GM19328 (cell line): Measurements from ENCODE around the gene SFT2D2.

Experiments used
- ATAC-seq: cut with Tn5 transposase; IDR thresholded peaks from one replicate; pipeline ENCODE4 v1.9.1; 2021; ENCODE audit warnings: mild to moderate bottlenecking, moderate library complexity; ENCODE audit not compliant: unreplicated experiment

SFT2D2 gene

DNA sequence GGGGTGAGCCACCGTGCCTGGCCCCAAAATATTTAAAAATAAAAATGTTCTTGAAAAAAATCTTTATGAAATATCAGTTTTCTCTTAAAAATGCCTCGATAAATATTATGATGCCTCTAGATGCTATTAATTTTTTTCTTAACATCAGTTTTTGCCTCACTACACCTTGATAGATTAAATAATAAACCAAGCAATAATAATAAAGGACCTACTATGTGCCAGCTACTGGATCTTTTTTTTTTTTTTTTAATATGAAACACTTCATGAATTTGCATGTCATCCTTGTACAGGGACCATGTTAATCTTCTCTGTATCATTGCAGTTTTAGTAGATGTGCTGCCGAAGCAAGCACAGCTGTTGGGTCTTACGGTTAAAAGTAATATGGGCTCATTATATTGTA lies 37.3 kb downstream of the SFT2D2 start:
- ATAC-seq = no peak

DNA sequence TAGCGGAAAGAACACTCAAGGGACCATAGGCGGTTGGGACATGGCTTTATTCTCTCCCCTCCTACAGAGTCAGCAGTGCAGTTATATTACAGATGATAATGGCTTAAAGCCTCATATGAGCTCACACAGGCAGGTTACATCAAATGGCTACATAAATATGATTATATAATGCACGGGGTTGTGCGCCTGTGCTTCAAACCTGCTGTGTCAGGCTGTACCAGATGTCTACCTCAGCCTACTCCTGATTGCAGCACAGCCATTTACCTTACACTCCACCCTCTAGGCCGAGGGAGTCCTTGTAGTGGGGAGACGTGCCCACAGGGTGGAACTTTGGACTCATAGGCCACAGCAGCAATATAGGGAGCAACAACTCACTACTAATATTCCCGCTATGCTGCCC lies 38.5 kb downstream of the SFT2D2 start:
- ATAC-seq = no peak

DNA sequence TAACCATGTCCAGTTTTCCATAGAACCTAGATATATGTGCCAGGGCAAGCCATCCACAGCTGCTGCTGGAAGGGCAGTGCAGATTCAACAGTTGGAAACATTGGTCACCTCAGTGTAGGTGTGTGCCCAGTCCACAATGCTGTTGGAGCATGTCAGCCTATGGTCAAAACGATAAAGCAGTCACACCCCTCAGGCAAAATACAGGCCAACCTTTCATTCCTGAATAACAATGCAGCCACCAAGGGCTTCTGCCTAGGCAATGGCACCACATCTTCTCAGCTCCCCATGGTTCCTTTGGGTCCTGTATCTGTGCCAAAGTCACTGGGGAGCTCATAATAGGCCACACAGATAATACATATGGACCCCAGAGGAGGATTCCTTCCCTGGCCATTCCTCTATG lies 39.8 kb downstream of the SFT2D2 start:
- ATAC-seq = no peak

DNA sequence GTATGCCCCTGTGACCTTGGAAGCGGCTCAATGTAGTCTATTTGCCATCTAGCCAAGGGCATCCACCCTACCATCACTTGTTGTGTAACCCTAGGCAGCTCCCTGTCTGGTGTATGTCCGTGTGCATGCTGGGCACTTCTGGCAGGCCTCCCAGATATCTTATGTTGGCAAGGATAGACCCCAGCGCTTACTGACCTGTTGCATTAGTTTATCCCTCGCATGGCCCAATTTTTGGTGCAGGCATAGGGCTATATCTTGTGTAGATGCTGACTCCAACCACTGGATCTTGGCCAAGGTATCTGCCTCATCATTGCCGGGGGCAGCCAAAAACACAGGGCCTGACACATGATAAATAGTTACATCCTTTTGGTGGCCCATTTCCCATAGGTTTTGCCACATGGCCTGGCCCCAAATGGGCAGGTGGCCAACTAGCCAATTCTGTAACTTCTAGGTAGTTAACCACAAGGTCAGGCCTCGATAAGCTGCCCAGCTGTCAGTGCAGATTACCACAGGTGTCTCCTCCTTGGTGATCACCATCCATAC lies 40.9 kb downstream of the SFT2D2 start:
- no peak for ATAC-seq

DNA sequence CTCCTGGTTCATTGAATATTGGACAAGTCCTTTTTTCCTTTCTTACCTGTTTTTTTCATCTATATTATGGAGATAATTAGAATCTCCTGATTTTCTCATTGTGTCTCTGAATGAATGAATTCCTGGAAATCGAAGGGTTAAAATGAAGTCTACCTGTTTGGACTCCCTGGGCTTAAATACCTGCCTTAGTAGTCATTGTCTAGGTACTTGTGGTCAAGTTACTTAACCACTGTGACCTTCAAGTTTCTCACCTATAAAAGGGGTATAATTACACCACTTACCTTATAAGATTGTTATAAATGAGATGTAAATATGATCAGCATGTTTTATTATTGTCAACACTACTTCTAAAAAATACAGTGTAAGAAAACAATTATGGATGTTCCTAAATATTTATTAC lies 45.8 kb downstream of the SFT2D2 start:
- no peak for ATAC-seq

DNA sequence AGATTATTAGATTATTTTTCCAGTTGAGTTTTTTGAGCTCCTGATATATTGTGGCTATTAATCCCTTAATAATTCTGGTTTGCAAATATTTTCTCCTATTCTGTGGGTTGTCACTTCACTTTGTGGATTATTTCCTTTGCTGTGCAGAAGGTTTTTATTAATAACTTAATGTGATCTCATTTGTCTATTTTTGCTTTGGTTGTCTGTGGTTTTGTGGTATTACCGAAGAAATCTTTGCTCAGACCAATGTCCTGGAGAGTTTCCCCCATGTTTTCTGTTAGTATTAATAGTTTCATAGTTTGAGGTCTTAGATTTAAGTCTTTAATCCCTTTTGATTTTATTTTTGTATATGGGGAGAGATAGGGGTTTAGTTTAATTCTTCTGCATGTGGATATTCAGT lies 47.8 kb downstream of the SFT2D2 start:
- ATAC-seq = no peak

DNA sequence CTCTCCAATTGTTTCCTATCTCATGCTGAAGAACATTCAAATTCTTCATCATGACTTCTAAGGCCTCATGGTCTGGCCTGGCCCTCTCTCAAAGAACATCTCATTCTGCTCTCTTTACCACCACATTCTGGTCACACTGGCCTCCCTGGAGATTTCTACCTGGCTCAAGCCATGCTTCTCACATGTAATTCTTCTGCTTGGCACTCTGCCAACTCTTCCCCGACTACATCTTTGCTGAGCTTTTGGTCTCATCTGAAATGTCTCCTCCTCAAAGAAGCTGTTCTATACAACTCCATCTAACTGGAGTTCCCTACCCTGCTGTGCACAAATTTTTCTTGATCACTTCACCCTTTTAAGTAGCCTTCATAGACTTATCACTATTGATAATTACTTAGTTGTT lies 53.4 kb downstream of the SFT2D2 start:
- no peak for ATAC-seq

DNA sequence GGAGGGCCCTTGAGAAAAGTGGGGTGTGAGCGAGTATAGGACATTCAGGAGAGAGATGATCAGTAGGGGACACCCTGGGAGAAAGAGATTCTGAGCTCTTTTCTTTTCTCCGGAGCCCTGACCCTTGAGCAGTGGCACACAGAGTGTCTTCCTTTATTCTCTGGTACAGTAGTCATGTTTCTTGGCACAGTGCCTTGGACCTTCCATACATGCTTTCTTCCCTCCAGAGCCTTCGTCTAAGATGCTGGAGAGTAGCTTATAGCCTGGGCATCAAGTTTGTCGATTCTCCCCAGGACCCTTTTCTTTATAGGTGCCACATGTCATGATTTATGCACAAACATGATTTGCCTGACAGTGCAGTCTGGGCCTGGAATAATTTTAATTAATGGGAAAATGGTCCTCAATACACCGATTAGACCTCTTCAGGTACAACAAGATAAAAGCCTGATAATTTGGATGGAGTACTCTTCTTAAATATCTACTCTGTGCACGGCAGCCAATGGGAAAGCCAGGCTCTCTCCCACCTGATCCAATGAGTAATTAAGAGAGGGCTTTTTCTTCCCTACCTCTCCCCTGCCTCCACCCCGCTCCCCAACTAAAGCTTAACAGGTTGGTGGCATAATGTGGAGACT lies 54.6 kb downstream of the SFT2D2 start, which contains the start of gene TBX19:
Gene TBX19, plus strand, starts transcription at position 582 of the 632 bp plus-strand sequence. CDS start 214 bp downstream, outside the sequence.
- ATAC-seq = no peak

DNA sequence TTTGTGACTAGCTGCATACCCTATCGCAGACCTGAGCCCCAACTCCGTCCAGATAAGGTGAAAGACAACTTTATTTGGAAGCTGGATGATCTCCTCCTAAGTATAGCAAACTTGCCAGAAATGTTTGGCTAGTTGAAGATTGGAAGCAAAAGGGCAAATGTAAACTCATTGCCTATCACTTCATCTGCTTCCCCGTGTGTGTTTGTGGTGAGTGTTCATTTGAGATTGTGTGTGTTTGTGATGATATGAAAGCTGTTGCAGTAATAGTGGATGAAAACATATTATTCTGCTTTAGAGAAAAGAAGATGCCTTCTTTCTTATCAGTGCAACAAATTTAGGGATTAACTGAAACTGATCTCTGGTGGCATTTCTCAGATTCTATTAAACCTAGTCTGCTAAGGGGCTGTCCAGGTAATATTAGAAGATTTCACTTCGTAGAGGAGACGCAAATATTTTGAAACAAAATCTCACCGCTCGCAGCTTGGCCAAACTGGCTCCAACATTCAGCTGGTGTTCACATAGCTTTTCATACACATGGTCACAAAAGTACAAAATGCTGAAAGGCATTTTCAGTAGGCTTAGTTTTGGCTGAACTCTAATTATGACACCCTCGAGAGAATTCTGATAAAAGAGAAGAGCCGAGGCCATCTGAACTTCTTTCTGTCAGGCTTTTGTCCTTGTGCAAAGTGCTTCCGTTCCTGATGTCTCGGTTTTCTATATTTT lies 56.0 kb downstream of the SFT2D2 start:
- ATAC-seq = no peak

DNA sequence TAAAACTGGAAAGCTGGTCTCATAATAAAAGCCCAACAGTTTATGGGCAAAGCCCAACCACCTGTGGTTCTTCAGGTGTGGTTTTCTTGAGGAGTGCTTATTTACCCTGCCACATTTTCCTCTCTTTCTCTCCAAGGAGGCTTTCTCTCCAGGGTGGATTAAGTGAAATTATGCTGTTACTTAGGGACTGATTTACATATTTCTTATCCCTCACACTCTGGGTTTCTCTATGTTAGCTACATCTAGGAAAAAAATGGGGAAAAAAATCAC lies 59.7 kb downstream of the SFT2D2 start:
- no peak for ATAC-seq

DNA sequence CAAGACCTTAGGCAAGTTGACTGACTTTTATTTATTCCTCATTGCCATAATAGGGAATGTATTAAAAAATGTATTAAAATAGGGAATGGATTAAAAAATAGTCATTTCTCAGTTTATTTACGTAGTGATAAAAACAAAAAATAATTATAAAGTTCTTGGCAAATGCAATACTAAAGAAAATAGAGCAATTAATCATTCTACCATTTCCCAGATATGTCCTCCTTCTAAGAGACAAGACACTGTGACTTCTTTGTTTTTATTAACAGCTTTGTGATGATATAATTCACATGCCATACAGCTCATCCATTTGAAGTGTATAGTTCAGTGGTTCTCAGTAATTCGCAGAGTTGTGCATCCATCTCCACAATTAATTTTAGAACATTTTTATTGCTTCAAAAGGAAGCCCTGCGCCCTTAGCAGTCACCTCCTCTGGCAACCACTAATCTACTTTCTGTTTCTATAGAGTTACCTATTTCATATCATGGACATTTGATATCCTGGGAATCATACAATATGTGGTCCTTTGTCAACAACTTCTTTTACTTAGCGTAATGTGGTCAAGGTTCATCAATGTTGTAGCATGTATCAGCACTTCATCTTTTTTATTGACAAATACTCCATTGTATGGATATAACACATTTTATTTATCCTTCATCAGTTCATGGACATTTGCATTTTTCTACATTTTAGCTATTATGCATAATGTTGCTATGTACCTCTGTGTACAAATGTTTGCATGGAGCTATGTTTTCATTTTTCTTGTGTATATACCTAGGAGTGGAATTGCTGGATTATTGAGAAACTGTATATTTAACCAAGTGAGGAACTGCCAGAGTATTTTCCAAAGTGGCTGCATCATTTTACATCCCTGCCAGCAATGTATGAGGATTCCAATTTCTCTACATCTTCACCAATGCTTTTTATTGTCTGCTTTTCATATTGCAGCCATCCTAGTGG lies 60.4 kb downstream of the SFT2D2 start:
- no peak for ATAC-seq

DNA sequence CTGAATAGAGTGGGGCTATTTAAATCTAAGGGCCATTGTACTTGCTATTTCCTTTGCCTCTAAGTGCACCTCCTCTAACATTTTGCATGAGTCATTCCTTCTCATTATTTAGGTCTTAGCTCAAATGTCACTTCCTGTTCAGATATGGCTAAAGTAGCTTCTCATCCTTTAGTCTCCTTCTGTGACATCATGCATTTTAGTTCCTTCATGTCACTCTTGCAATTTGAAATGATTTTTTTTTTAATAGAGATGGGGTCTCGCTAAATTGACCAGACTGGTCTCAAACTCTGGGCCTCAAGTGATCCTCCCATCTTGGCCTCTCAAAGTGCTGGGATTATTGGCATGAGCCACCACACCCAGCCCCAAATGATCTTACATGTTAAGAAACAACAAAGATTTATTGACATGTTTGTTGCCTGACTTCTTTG lies 61.4 kb downstream of the SFT2D2 start:
- ATAC-seq = no peak

DNA sequence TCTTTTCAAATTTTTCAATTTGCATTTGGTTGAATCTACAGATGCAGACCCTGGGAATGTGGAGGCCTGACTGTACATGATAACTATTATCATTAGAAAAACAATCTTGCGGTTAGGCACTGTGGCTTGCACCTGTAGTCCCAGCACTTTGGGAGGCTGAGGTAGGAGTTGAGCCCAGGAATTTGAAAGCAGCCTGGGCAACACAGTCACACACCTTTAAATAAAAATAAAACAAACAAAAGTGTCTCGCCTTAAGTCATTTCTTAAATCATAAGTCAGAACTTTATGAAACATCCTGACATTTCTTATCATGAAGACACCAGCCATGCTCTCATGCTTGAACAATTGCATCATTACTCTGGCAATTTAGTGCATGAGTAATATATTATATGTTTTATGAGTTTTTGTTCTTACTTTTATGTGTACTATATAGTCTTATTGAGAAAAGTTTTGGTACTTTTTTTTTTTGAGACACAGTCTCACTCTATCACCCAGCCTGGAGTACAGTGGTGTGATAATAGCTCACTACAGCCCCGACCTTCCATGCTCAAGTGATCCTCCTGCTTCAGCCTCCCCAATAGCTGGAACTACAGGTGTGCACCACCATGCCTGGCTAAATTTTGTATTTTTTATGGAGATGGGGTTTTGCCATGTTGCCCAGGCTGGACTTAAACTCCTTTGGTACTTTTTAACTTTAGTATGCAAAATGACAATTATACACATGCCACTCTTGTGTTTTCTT lies 62.7 kb downstream of the SFT2D2 start:
- no peak for ATAC-seq

DNA sequence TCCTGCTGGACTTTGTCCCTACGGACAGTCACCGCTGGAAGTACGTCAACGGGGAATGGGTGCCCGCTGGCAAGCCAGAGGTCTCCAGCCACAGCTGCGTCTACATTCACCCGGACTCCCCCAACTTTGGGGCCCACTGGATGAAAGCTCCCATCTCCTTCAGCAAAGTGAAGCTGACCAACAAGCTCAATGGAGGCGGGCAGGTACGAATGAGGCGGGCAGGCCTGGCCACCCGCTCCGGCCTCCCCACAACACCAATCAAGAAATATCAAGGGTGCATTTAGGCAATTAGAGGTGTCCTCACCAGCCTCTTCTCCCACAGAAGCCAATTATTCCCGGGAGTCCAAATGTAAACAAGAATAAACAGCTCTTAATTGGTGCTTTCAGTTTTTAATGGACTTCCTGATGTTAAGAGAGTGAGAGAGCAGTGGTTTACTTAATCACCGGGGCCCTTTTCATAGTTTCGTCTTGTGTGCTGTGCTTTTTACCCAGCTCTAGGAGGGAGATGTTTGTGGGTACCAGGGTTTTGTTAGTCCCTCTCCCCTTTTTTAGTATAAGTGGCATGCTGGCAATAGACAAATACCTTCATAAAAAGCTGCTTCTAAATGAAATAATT lies 65.5 kb downstream of the SFT2D2 start:
- no peak for ATAC-seq

DNA sequence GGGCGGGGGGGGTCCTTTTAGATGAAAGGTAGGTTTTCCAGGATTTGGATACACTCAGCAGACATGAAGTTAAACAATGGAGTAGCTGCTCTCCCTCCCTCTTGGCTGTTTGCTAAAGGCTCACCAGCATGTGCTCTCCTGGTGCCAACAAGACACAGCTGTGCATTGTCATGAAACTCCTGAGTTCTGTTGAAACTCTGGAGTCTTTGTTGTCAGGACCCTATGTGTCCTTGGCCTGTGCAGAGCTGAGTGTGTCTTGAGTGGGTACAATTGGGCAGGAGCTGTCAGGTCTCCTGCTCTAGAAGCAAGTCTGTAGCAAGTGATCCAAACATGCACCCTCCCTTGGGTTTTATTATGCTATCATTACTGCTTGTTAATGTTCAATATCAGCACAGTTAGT lies 67.6 kb downstream of the SFT2D2 start:
- no peak for ATAC-seq

DNA sequence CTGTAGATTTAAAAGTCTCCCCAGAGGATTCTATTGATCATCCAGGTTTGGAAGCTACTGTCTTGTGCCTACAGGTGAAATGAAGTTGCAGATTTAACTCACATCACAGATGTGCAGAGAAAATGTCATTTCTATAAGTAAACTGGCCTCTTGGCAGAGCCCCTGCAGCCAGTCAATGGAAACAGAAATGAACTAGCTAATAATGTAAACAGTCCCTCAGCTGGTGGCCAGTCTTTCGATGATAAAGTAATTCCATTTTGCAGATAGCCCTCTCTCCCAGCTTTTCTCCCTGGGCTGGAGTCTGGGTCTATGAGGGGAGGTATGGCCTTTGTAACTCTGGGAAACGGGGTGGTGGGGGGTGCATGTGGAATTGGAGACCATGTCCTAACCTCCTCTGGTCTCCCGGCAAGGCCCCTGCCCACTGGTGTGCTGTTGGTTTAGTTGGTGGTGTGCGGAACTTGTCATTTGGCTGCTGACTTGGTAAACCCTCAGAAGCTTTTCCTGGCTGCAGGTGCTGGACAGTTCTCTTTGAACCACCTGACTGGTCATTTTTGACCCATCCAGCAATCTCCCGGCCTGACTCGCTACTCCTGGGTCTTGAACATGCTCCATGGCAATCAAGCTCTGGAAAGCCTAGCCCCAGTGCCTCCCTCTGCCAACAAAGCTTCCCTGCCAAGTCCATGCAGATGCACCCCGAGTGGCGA lies 69.8 kb downstream of the SFT2D2 start:
- no peak for ATAC-seq

DNA sequence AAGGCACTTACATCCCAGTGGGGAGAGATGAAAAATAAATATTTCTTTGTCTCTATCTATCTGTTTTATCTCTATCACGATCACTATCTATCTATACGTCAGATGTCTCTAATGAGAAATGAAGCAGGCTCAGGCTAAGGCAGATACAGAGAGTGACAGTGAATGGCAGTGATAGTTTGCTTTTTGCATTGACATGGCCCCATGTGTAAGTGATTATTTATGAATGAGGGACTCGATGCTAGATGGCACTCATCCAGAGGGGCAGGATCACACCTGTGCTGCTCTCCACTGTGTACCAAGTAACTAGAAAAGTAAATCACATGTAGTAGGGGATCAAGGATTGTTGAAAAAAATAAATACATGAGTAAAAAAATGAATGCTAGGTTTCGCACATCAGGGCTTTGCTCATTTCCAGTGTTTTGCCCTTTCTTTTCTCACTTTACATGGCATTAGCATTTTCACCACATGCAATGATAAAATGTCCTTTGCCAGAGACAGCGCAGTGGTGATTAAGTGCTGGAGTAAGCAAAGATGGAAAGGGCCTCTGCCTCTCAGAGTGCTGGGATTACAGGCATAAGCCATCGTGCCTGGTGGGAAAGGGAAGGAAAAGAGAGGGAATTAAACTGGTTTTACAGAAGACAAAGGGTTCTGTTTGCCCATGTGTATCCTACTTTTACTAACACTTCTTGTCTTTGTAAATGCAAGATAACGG lies 71.4 kb downstream of the SFT2D2 start:
- ATAC-seq = no peak

DNA sequence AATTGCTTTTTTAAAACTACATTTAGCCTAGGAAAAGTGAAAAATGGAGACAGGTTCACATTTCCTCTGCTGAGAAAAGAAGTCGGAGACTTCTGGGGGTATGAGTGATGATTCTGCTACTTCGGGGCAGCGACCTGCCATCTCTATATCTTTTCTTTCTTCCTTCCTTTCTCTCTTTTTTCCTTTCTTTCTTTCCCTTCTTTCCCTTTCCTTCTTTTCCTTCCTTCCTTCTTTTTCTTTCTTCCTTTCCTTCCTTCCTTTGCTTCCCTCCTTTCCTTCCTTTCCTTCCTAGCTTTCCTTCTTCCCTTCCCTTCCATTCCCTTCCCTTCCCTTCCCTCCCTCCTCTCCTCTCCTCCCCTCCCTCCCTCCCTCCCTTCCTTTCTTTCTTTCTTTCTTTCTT lies 72.6 kb downstream of the SFT2D2 start:
- ATAC-seq = no peak

DNA sequence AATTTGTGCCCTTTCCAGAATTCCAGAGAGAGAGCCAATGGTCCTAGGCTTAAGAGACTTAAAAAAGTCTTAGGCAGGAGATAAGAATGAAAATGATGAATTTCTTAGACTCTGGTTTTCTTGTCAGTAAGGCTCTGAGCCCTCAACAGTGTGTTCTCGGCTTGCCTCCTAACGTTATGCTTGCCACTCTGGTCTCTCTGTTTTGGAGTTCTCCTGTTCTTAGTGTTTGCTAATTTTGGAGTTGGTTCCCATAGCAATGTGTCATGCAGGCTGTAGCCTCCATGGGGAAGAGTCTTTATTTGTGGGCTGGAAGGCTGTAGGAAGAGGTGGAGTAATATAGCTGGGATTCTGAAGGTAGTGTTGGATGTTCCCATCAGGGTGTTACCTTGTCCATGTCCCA lies 74.8 kb downstream of the SFT2D2 start:
- no peak for ATAC-seq
